Endothelial cell of umbilical vein (primary cell): ENCODE results near the gene KHSRP. TPM values are rescaled to one million over a fixed set of nuclear protein-coding genes. Genes with fewer than 3 reads are reported as not detected.

ENCODE experiments used
- BruUV-seq: library from RNA; stranded (reverse); fragments of 400-500 nt; replicated peaks from 2 replicates; lab custom pipeline; 2021; lab: Mats Ljungman, UMichigan
- CTCF ChIA-PET: fragments of 300-600, 350-600 bp; sonication (Branson Sonifier 250); formaldehyde crosslinking; loops from one replicate; lab custom pipeline; 2021; ENCODE audit warnings: antibody characterized with exemption, inconsistent platforms; lab: Charles Lee
- POLR2A ChIA-PET: fragments of 300-600, 350-600 bp; sonication (Branson Sonifier 250); formaldehyde crosslinking; loops from one replicate; lab custom pipeline; 2021; ENCODE audit warnings: antibody characterized with exemption, inconsistent platforms; lab: Charles Lee
- DNase-seq: peaks from one replicate; pipeline ENCODE4 v3.0.0-alpha.2; 2011; ENCODE audit warnings: low read depth, low spot score
- FAIRE-seq: peaks from 2 replicates; lab custom pipeline; 2011; peaks lifted over from hg19 to GRCh38; lab: Jason Lieb, UNC
- H2AFZ ChIP-seq: 2 replicates; pipeline ENCODE4 v1.6.0; 2012; ENCODE audit warnings: low read depth, low read length, control low read depth, inconsistent platforms
- H3K27ac ChIP-seq: 2 replicates; pipeline ENCODE4 v1.5.1; 2011; ENCODE audit warnings: low read depth, mild to moderate bottlenecking, control low read depth, low read length, moderate library complexity; ENCODE audit not compliant: insufficient read depth
- H3K27me3 ChIP-seq, 2 experiments: 2 replicates each; pipeline versions ENCODE4 v1.6.0 to v1.6.1; 2011; ENCODE audit warnings: low read length in 2 of 2, mixed read lengths in 1 of 2; ENCODE audit not compliant: control insufficient read depth in 2 of 2, insufficient read depth in 2 of 2
- H3K36me3 ChIP-seq, 2 experiments: 2 replicates in 1 of 2; 3 replicates in 1 of 2; pipeline ENCODE4 v1.5.1; 2011; ENCODE audit warnings: low read length in 2 of 2, mild to moderate bottlenecking in 1 of 2, moderate library complexity in 1 of 2; ENCODE audit not compliant: control insufficient read depth in 2 of 2, insufficient read depth in 2 of 2; ENCODE audit errors: extremely low read depth in 1 of 2
- H3K4me1 ChIP-seq: 3 replicates; pipeline ENCODE4 v1.5.1; 2011; ENCODE audit warnings: mild to moderate bottlenecking, low read length; ENCODE audit not compliant: control insufficient read depth, insufficient read depth; ENCODE audit errors: extremely low read depth
- H3K4me2 ChIP-seq: 2 replicates; pipeline ENCODE4 v1.6.1; 2011; ENCODE audit warnings: low read length, control low read depth, mixed read lengths; ENCODE audit not compliant: insufficient read depth
- H3K4me3 ChIP-seq, 3 experiments: fragments of 200-600 bp in 1 of 3; sonication (generic), shearing (Covaris generic) in 1 of 3; replicated peaks in 1 of 3; 2 replicates each; pipeline ENCODE4 v1.5.1; 2011 to 2016; ENCODE audit warnings: control low read depth in 3 of 3, low read length in 3 of 3, mild to moderate bottlenecking in 2 of 3, inconsistent platforms in 1 of 3, low read depth in 1 of 3, moderate library complexity in 1 of 3; ENCODE audit not compliant: insufficient read depth in 1 of 3
- H3K79me2 ChIP-seq: 2 replicates; pipeline ENCODE4 v1.6.0; 2012; ENCODE audit warnings: low read length, inconsistent platforms; ENCODE audit not compliant: control insufficient read depth, insufficient read depth
- H3K9ac ChIP-seq: replicated peaks from 2 replicates; pipeline ENCODE3; 2011; ENCODE audit warnings: low read length, control low read depth; ENCODE audit not compliant: insufficient read depth; ENCODE audit errors: extremely low read depth
- H3K9me1 ChIP-seq: replicated peaks from 3 replicates; pipeline ENCODE4 v1.6.0; 2011; ENCODE audit warnings: mild to moderate bottlenecking, low read length; ENCODE audit not compliant: control insufficient read depth, insufficient read depth; ENCODE audit errors: extremely low read depth
- H3K9me3 ChIP-seq: replicated peaks from 2 replicates; pipeline ENCODE4 v1.5.1; 2012; ENCODE audit warnings: low read length, inconsistent platforms; ENCODE audit not compliant: control insufficient read depth, insufficient read depth
- H4K20me1 ChIP-seq: replicated peaks from 2 replicates; pipeline ENCODE3; 2011; ENCODE audit warnings: mild to moderate bottlenecking, low read length; ENCODE audit not compliant: control insufficient read depth, insufficient read depth; ENCODE audit errors: extremely low read depth
- EZH2 ChIP-seq: IDR thresholded peaks from 2 replicates; pipeline ENCODE4 v1.6.1; 2012; ENCODE audit warnings: borderline replicate concordance, low read depth, mild to moderate bottlenecking, moderate library complexity, low read length, inconsistent platforms; ENCODE audit not compliant: severe bottlenecking
- FOS ChIP-seq: IDR thresholded peaks from 2 replicates; pipeline ENCODE4 v1.6.1; 2011; ENCODE audit warnings: mild to moderate bottlenecking, low read length, moderate library complexity, borderline replicate concordance; ENCODE audit not compliant: insufficient read depth
- GATA2 ChIP-seq: IDR thresholded peaks from 2 replicates; pipeline ENCODE4 v1.7.0; 2011; ENCODE audit warnings: low read depth, mild to moderate bottlenecking, moderate library complexity, mixed read lengths, low read length; ENCODE audit not compliant: insufficient read length, insufficient read depth
- JUN ChIP-seq: IDR thresholded peaks from 2 replicates; pipeline ENCODE4 v1.6.1; 2011; ENCODE audit warnings: borderline replicate concordance, low read depth; ENCODE audit not compliant: insufficient read length, insufficient read depth
- MYC ChIP-seq: IDR thresholded peaks from one replicate; pipeline ENCODE4 v1.6.1; 2011; ENCODE audit warnings: mild to moderate bottlenecking, low read depth, low read length
- POLR2A ChIP-seq: IDR thresholded peaks from 2 replicates; pipeline ENCODE4 v1.6.1; 2012; ENCODE audit warnings: low read depth, mild to moderate bottlenecking, control low read depth, low read length
- POLR2AphosphoS5 ChIP-seq: IDR thresholded peaks from 2 replicates; pipeline ENCODE4 v1.6.1; 2012; ENCODE audit warnings: low read depth, mild to moderate bottlenecking, control low read depth, low read length, moderate library complexity; ENCODE audit not compliant: insufficient read depth
- dilution Hi-C: fragments of 300-500 bp; cut with MboI; formaldehyde crosslinking; loops from one replicate; pipeline ENCODE4 v1.15.0; 2019; ENCODE audit warnings: low sequenced_read_pairs; ENCODE audit not compliant: extremely low pct_ligation_motif_present
- intact Hi-C: fragments of 100-400 bp; cut with micrococcal nuclease; formaldehyde crosslinking; loops from one replicate; pipeline ENCODE4 v1.10.0; 2022
- polyA plus RNA-seq, 4 experiments: library from polyadenylated mRNA; depleted of rRNA in 3 of 4; stranded (reverse) in 3 of 4; unstranded in 1 of 4; fragments of >200 nt; gene quantifications; 2 replicates each; pipeline versions ENCODE4 v1.2.1 to v1.2.3, GENCODE V29; 2011 to 2012; ENCODE audit warnings: missing spikeins in 1 of 4
- total RNA-seq: library from RNA; stranded (reverse); gene quantifications from 2 replicates; pipeline ENCODE4 v1.2.3, GENCODE V29; 2021
- TF ChIP-seq, protein P1 (sequence below), 2 donors: IDR thresholded peaks; 1 replicate in 1 of 2; 2 replicates in 1 of 2; pipeline ENCODE4 v1.5.1; 2011; ENCODE audit warnings: low read length in 2 of 2, mild to moderate bottlenecking in 2 of 2, moderate library complexity in 2 of 2, control low read depth in 1 of 2, inconsistent platforms in 1 of 2, low read depth in 1 of 2; ENCODE audit not compliant: insufficient read depth in 1 of 2; ENCODE audit errors: extremely low read depth in 1 of 2
- TF ChIP-seq, protein P2 (sequence below): IDR thresholded peaks from 2 replicates; pipeline ENCODE4 v1.6.1; 2011; ENCODE audit not compliant: insufficient read depth, insufficient read length

The KHSRP gene
- total and polyA plus RNA-seq, 2 donors (not counting 3 experiments of a cell fraction or from before 2014, with no cell fraction given), result 98.3 to 372 TPM

DNA sequence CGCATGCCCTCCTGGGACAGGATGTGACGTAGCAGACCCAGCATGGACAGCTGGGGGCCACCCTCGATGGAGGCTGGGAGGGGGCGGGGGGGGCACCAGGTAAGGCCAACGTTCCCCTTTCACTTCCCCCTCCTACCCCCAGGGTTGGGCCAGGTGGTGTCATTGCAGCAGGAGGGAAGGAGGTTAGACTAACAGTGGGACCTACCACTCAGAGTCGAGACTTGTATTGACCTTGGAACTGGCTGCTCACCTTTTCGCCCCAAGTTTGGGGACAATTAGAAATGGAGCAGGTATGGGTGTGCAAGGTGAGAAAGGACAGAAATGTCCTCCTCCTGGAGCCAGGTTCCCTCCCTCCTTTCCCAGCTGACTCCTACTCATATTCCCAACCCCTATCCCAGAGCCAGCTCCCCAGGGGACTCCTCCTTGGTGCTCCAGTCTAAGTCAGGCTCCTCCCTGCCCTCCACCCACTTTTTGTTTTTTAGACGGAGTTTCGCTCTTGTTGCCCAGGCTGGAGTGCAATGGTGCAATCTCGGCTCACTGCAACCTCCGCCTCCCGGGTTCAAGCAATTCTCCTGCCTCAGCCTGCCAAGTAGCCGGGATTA, 17.6 kb upstream of the KHSRP start:
- H3K9me1 ChIP-seq, result no peaks in the 10 kb centered on the region
- intact Hi-C loops, result no loop called here
- POLR2A ChIA-PET, result no interaction called here

More for the DNA sequence above, 17.6 kb upstream of the KHSRP start:
- Histone ChIP-seq H3K9ac (no peak overlapping the region), H3K79me2 (no peaks in the 10 kb centered on the region), H2AFZ (no peak overlapping the region), H3K27me3 (no peaks in the 10 kb centered on the region), H4K20me1 (no peaks in the 10 kb centered on the region), H3K4me2 (no peak overlapping the region), H3K27ac (no peak overlapping the region), H3K4me1 (no peaks in the 10 kb centered on the region), H3K36me3 (no peaks in the 10 kb centered on the region), H3K9me3 (no peaks in the 10 kb centered on the region), H3K4me3 (no peak overlapping the region)
- dilution Hi-C loops, result no loop called here
- CTCF ChIA-PET, result no interaction called here
- DNase-seq (no peak), FAIRE-seq (no peak)
- no TSS peak for BruUV-seq
- TF ChIP-seq EZH2 (no peak), FOS (no peak), JUN (no peak), MYC (no peak), POLR2AphosphoS5 (no peak), GATA2 (no peak), POLR2A (no peak)
- TF ChIP-seq, protein P1, sequence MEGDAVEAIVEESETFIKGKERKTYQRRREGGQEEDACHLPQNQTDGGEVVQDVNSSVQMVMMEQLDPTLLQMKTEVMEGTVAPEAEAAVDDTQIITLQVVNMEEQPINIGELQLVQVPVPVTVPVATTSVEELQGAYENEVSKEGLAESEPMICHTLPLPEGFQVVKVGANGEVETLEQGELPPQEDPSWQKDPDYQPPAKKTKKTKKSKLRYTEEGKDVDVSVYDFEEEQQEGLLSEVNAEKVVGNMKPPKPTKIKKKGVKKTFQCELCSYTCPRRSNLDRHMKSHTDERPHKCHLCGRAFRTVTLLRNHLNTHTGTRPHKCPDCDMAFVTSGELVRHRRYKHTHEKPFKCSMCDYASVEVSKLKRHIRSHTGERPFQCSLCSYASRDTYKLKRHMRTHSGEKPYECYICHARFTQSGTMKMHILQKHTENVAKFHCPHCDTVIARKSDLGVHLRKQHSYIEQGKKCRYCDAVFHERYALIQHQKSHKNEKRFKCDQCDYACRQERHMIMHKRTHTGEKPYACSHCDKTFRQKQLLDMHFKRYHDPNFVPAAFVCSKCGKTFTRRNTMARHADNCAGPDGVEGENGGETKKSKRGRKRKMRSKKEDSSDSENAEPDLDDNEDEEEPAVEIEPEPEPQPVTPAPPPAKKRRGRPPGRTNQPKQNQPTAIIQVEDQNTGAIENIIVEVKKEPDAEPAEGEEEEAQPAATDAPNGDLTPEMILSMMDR (IDR thresholded peaks at IDR 0.05; ENCODE audit: extremely low read depth in 1 of 2, insufficient read depth in 1 of 2, low read depth in 1 of 2, low read length in 2 of 2), result no peak
- TF ChIP-seq, protein P2, sequence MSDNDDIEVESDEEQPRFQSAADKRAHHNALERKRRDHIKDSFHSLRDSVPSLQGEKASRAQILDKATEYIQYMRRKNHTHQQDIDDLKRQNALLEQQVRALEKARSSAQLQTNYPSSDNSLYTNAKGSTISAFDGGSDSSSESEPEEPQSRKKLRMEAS, result no peak
